A673 (cell line): Measurements from ENCODE around the gene YWHAQ.

Experiments used
- CTCF ChIP-seq: fragments of 300-800, 200-600 bp; sonication (generic); conservative IDR thresholded peaks from 2 replicates; pipeline ENCODE4 v1.5.1; 2017; ENCODE audit warnings: low read depth, mild to moderate bottlenecking, antibody characterized with exemption, low read length, moderate library complexity, mixed read lengths
- EZH2 ChIP-seq: fragments of 200-600 bp; sonication (generic); IDR thresholded peaks from 2 replicates; pipeline ENCODE4 v1.6.1; 2017; ENCODE audit warnings: borderline replicate concordance, low read depth, mild to moderate bottlenecking, mixed read lengths, antibody characterized with exemption, low read length; ENCODE audit not compliant: poor library complexity, severe bottlenecking

GRCh38 chr2:9644603-9645002, 13.8 kb upstream of the YWHAQ start:
- TF ChIP-seq EZH2 (no peak), CTCF (no peak)
